ENCODE data around the gene BTBD9. TPM values are rescaled to one million over a fixed set of nuclear protein-coding genes. Genes with fewer than 3 reads are reported as not detected.

The BTBD9 gene
- total RNA-seq, 1 experiment from 2014 or later = 4.3 TPM

DNA sequence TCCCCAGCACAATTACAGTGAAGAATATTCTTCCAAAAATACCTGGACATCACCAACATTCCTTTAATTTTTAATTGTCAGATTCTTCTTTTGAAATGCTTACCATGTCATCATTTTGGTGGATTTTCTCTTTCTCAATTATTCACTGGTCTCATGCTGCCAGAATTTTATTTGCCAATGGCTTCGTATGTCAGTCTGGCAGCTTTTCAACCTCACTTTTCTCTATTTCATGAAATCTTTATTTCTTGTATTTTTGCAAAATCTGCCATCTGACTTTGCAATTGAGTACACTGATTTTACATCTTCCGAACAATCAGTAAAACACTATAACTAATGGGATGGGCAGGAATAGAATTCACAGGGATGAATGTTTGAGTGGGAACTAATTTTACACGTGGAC, 84.1 kb downstream of the BTBD9 start:
- Histone ChIP-seq H2AFZ (ENCODE audit: low read length) (no peak overlapping the region), H3K4me1 (ENCODE audit: insufficient read depth, low read length) (peaks cover 13% of the 10 kb centered on the region; the same call in 1 of the 2 replicates), H3K9ac (ENCODE audit: low read length) (no peak overlapping the region), H3K9me2 (replicated peaks; ENCODE audit: low read length) (no peaks in the 10 kb centered on the region), H3K4me3 (ENCODE audit: low read length) (no peak overlapping the region), H3K4me2 (ENCODE audit: low read length) (no peak overlapping the region), H3K9me3 (ENCODE audit: low read length) (no peaks in the 10 kb centered on the region), H3K27me3 (ENCODE audit: low read length) (no peaks in the 10 kb centered on the region), H3K27ac (ENCODE audit: low read length) (no peak overlapping the region), H3F3A (ENCODE audit: low read length, unreplicated experiment) (no peaks in the 10 kb centered on the region), H3K79me2 (ENCODE audit: low read length) (no peaks in the 10 kb centered on the region), H3K36me3 (ENCODE audit: low read depth, low read length) (no peaks in the 10 kb centered on the region), H4K20me1 (ENCODE audit: low read length) (no peaks in the 10 kb centered on the region)
- TF ChIP-seq CTCF (conservative IDR thresholded peaks at IDR 0.05; ENCODE audit: low read depth, low read length) (no peak), EZH2phosphoT487 (IDR thresholded peaks at IDR 0.05; ENCODE audit: borderline replicate concordance, low read length) (no peak), EZH2 (IDR thresholded peaks at IDR 0.05; ENCODE audit: low read length, unreplicated experiment) (no peak)
- intact Hi-C loops (cut with micrococcal nuclease) = no loop called here
- DNase-seq = no peak
- CTCF ChIA-PET = no interaction called here
- no TSS peak for BruUV-seq (replicated peaks)
- POLR2A ChIA-PET (ENCODE audit: unreplicated experiment) = no interaction called here
- ATAC-seq = no peak

GRCh38 chr6:38554700-38555413, 84.9 kb downstream of the BTBD9 start:
- TF ChIP-seq EZH2phosphoT487 (IDR thresholded peaks at IDR 0.05; ENCODE audit: borderline replicate concordance, low read length) = no peak
- no peak for TF ChIP-seq CTCF (conservative IDR thresholded peaks at IDR 0.05; ENCODE audit: low read depth, low read length)
- TF ChIP-seq EZH2 (IDR thresholded peaks at IDR 0.05; ENCODE audit: low read length, unreplicated experiment) = no peak
- H3K4me1 ChIP-seq (ENCODE audit: insufficient read depth, low read length) = peaks cover 13% of the 10 kb centered on the region; the same call in 1 of the 2 replicates
- H3K9me3 ChIP-seq (ENCODE audit: low read length) = no peaks in the 10 kb centered on the region
- BruUV-seq (replicated peaks) = no TSS peak
- H3K9me2 ChIP-seq (replicated peaks; ENCODE audit: low read length) = no peaks in the 10 kb centered on the region
- H3K36me3 ChIP-seq (ENCODE audit: low read depth, low read length) = no peaks in the 10 kb centered on the region
- H3K4me3 ChIP-seq (ENCODE audit: low read length) = no peak overlapping the region
- H3K4me2 ChIP-seq (ENCODE audit: low read length) = no peak overlapping the region
- no peak overlapping the region for H3K9ac ChIP-seq (ENCODE audit: low read length)
- ATAC-seq (peak; percentile 83), DNase-seq (peak; percentile 50)
- intact Hi-C loops (cut with micrococcal nuclease) = no loop called here
- H4K20me1 ChIP-seq (ENCODE audit: low read length) = no peaks in the 10 kb centered on the region
- H3F3A ChIP-seq (ENCODE audit: low read length, unreplicated experiment) = no peaks in the 10 kb centered on the region
- H3K27ac ChIP-seq (ENCODE audit: low read length) = no peak overlapping the region
- H3K79me2 ChIP-seq (ENCODE audit: low read length) = no peaks in the 10 kb centered on the region
- H3K27me3 ChIP-seq (ENCODE audit: low read length) = no peaks in the 10 kb centered on the region
- no peak overlapping the region for H2AFZ ChIP-seq (ENCODE audit: low read length)
- POLR2A ChIA-PET (ENCODE audit: unreplicated experiment) = no interaction called here
- CTCF ChIA-PET = no interaction called here

DNA sequence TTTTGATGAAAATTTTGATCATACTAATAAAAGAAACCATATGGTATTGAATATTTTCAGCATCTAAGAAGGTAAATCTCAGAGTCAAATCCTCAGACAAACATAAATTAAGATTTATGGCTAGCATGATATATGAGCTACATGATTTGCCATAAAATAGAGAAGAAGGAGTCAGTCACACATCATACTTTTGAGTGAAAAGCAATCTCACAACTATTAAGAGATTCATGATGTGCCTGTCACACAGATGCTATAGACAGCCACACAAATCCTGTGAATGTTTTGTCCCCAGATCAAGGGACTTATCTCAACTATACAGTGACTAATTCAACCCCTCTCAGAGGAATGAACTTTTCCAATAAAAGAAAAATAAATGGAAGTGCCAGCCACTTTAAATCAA, 85.7 kb downstream of the BTBD9 start:
- Histone ChIP-seq H3K79me2 (ENCODE audit: low read length) (no peaks in the 10 kb centered on the region), H3K36me3 (ENCODE audit: low read depth, low read length) (no peaks in the 10 kb centered on the region), H3K9me2 (replicated peaks; ENCODE audit: low read length) (no peaks in the 10 kb centered on the region), H3F3A (ENCODE audit: low read length, unreplicated experiment) (no peaks in the 10 kb centered on the region), H3K27ac (ENCODE audit: low read length) (no peak overlapping the region), H3K4me2 (ENCODE audit: low read length) (no peak overlapping the region), H3K9me3 (ENCODE audit: low read length) (no peaks in the 10 kb centered on the region), H3K27me3 (ENCODE audit: low read length) (no peaks in the 10 kb centered on the region), H3K9ac (ENCODE audit: low read length) (no peak overlapping the region), H2AFZ (ENCODE audit: low read length) (no peak overlapping the region), H3K4me3 (ENCODE audit: low read length) (no peak overlapping the region), H3K4me1 (ENCODE audit: insufficient read depth, low read length) (peaks cover 13% of the 10 kb centered on the region; the same call in 1 of the 2 replicates), H4K20me1 (ENCODE audit: low read length) (no peaks in the 10 kb centered on the region)
- CTCF ChIA-PET = no interaction called here
- no peak for DNase-seq
- ATAC-seq = no peak
- intact Hi-C loops (cut with micrococcal nuclease) = no loop called here
- no TSS peak for BruUV-seq (replicated peaks)
- POLR2A ChIA-PET (ENCODE audit: unreplicated experiment) = no interaction called here
- TF ChIP-seq EZH2 (IDR thresholded peaks at IDR 0.05; ENCODE audit: low read length, unreplicated experiment) (no peak), EZH2phosphoT487 (IDR thresholded peaks at IDR 0.05; ENCODE audit: borderline replicate concordance, low read length) (no peak), CTCF (conservative IDR thresholded peaks at IDR 0.05; ENCODE audit: low read depth, low read length) (no peak)

All from PC-3 (cell line).